ENCODE data around the gene KRT3. TPM values are rescaled to one million over a fixed set of nuclear protein-coding genes. Genes with fewer than 3 reads are reported as not detected.
"Not testable (repeated sequence)": the region's sequence is repeated elsewhere in the genome, so short reads cannot be mapped to it uniquely, and the experiment has no call there.

Gene KRT3
- total RNA-seq, 1 donor from 2014 or later = not detected

DNA sequence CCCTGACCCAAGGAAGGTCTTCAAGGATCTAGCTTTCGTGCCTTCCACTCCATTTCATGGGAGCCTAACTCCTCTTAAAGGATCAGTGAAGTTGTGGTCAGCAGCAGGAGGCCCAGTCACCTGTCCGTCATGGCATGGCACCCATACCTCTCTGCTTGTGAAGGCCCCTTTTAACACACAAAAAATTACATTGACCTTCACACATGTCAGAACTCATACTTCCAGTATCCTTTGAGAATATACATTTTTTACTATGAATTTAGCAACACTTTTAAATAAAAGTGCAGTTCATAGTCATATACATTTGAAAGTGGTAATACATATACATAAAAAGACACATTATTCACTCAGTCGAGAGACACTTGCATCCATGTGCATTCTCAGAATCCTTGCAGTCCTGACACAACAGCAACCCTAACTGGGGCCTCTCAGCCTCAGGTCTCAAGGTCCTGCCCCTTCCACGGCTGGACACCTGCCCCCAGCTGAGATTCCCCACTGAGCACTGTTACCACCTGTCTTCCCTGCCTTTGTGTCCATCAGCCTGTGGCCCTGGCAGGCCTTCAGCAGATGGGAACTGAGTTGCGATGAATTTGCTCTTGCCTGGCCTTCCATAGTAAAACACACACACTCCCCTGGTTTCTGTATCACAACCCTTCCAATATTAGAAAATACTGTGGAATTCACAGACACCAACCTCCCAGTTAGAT lies 3.7 kb upstream of the KRT3 start:
- ATAC-seq = no peak
- no peak for DNase-seq (ENCODE audit: low spot score)

DNA sequence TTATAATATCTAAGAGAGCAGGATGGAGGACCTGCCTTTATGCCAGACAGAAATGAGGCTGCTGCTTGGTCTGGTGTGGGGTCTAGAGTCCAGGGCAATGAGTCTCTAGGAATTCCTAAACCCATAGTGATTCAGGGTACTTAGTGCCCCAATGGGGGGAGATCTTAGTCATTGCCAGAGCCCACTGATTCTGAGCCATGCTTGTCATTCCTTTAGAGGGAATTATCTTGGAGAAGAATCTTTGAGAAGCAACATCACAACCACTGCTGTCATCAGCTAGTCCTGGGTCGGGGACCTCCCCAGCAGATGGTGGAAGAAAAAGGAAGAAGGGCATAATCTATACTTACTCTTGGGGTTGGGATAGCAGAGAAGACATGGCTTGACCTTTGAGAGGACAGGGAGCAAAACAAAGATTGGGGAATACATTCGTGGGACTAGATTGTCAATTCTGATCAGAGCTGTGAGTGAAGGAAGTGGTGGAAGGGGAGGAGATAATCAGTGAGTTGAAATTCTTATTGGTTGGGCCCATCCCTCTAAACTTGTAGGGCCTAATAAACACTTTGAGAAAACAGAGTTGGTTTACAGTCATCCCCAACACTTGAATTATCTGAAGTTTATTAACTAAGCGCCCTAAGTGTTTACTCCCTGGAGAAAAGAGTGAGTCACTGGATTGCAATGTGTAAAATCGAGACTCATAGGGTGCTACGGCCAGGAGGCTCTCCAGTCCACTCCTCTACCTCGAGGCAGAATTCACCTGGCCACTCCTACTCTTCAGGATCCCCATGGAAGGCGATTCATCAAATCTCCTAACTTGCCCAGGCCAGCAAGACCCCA lies 3.0 kb upstream of the KRT3 start:
- ATAC-seq (no peak), DNase-seq (ENCODE audit: low spot score) (no peak)

DNA sequence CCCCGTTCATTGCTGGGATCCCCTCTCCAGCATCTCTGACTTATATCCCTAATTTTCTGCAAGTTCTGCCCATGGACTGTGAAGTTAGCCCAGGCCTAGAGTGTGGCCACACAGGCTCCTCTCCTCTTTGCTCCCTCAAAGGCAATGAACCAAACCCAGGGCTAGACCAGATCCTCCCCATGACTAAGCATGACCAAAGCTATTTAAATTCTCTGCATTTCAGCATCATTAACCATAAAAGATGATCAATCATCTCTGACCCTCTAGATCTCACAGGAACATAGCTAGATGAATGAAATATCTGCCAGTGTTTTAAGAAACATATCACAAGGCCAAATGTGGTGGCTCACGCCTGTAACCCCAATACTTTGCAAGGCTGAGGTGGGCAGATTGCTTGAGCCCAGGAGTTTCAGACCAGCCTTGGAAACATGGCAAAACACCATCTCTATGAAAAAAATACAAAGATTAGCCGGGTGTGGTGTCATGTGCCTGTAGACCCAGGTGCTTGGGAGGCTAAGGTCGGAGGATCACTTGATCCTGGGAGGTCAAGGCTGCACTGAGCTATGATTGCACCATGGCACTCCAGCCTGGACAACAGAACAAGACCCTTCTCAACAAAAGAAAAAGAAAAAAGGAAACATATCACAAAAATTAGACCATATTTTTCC lies 2.2 kb upstream of the KRT3 start:
- DNase-seq (ENCODE audit: low spot score) (no peak), ATAC-seq (no peak)

DNA sequence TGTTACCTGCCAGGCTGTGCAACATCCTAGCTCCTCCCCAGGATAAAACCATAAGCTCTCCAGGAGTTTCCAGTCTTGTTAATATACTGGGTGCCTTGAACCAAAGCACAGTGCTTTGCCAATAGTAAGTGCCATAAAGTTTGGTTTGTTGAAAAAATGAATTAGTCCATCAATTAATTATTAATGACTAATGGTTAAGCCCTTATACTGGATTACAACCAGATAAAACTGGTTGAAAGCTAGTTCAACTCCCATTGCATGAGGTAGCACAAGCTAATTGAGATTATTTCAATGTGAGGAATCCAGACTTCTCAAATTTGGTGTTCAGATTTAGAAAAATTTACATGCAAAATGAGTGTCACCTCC lies 1.6 kb upstream of the KRT3 start:
- ATAC-seq = no peak
- no peak for DNase-seq (ENCODE audit: low spot score)

DNA sequence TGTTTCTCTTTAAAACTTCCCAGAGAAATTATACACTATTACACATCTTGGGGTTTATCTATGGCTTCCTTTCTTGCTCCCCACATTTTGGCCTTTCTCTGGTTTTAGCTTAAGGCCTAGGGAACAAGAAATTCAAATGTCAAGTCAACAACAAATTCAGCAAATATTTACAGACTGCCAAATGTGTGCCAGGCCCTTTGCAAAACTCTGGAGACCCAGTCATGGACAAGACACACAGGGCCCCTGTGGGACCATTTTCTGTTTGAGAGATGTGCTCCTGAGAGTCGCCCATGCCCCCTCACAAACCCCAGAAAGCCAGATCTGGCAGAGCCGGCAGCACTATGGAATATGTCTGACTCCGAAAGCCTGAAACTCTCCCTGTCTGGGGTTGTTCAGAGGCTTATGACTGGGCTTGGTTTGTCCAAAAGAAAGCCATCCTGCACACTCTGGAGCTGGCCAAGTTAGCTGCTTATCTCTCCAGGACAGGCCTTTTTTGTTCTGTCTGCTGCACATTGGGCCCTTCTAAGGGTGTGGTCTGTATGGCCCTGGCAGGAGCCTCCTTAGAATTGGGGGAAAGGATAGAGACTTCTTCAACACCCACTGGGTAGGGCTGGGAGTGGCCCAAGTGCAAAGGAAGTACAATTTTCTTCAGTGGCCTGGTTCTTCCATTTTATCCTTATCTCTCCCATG lies 1.1 kb upstream of the KRT3 start:
- no peak for ATAC-seq
- DNase-seq (ENCODE audit: low spot score) = no peak

DNA sequence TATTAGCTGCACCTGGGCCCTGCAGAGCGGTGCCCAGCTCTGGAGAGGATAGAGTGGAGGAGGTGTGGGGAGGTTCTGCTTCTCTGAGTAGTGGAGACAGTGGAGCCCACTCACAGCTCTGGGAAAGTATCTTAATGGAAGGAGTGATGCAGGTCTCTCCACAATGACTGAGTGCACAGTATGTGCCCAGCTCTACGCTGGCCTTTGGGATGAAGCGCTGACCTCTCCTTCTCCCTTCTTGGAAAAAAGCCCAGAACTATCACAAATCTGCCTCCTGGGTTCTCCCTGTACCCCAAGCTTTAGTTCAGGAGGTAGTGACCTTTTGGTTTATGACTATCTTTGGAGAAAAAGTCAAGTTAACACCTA lies 495 bp upstream of the KRT3 start:
- DNase-seq (ENCODE audit: low spot score) = no peak
- ATAC-seq = no peak

DNA sequence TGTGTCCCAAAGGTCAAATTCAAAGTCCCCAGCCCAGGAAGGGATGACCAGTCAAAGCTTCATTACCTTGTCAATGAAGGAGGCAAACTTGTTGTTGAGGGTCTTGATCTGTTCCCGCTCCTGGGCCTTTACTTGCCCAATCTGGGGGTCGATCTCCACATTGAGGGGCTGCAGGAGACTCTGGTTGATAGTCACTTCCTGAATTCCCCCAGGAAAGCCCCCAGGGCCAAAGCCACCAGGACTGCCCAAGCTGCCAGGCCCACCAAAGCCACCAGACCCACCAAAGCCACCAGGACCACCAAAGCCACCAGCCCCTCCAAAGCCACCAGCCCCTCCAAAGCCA lies 614 bp downstream of the KRT3 start:
- not testable (repeated sequence) for ATAC-seq; DNase-seq (ENCODE audit: low spot score)

DNA sequence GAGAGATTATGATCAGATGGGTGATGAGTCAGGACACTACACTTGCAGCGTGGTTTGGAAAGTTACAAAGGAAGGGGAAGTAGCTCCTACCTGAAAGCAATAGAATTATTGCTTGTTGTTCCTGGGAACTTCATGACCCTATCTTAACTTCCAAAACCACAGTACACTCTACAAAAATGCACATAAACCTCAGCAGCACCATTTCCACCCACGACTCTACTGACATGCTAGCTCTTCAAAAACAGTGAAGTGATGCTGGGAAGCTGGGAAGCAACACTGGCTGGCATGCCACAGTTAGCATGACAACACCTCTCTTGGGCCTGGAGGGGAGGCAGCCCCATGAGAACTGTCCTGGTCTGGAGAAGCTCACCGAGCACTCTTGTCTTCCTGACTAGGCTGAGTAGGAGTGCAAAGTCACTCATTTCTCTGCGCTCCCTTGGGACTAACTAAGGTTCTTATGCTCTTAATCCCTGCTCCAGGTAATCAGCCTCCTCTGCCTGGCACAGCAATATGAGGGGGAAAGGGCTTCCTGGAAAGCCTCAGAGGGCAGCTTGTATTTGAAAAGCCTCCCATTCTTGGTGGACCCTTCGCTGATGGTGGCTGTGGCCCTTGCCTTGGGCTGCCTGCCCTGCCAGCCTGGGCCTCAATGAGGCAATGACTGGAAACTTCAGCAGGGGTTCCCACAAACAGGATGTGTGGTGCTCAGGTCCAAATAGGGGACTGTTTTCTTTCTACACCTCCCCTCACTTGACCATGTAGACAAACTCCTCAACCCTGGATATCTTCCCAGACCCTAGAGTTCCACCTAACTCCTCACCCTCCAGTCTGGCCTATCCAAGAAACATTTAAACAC lies 1.2 kb downstream of the KRT3 start:
- ATAC-seq (no peak), DNase-seq (ENCODE audit: low spot score) (no peak)

DNA sequence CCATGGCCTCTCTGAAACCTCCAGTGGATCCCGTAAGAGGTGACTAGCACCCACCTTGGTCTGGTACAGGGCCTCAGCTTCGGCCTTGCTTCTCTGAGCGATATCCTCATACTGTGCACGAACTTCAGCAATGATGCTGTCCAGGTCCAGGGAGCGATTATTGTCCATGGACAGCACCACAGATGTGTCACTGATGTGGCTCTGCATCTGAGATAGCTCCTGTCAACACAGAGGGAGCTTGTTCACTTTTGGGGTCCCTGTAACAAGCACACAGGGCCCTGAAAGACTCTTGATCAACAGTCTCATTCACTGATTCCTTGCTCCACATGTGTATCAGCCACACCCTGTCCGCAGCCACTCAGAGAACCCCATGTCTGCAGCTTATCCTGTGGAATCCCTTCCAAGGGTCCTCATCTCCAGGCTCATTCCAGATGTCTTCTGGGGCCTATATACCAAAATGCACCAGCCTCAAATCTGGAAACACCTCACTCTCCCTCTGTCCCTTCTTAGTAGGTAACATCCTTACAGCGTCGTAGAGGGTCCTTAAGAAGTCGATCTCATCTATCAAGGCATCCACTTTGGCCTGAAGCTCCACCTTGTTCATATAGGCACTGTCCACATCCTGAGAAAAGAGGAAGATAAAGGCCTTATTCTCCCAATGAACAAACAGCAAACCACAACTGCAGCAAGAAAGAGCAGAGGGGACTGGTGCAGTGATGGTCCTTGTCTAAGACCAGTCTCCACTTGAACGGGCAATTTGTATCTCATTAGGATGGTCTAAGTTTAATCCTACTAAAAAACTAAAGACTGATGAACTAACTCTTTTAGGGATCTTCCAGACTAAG lies 3.5 kb downstream of the KRT3 start:
- ATAC-seq (no peak), DNase-seq (ENCODE audit: low spot score) (no peak)

DNA sequence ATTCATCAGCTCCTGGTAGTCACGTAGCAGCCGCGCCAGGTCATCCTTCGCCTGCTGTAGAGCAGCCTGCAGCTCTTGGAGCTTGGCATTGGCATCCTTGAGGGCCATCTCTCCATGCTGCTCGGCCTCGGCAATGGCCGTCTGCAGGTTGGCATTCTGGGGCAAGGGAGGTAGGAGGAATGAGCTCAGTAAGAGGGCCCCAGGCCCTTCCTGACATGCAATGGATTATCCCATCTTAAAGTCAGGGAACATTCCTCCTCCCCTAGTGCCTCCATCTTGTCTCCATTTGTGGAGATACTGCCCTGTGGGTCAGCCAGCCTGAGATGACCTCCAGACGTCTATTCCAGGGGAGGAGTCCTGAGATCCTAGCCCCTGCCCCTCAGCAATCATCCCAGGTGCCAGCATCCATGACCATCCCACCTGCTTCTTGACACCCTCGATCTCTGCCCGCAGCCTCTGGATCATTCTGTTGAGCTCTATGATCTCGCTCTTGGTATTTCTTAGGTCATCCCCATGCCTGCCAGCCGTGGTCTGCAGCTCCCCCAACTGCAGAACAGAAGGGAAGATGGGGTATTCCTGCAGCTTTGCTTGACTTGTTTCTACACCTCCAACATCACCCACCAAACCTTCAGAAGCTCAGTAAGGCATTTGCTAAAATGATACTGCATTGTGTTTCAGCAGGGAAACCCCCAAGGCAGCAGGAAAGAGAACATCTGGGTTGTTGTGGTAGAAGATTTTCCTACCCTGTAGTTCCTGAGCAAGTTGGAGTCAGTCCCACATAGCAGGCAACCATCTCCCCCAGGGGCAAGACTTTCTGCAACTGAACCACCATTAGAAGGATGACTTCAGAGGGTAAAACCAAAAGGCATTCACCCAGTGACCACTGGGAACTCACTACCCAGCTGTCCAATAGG lies 4.4 kb downstream of the KRT3 start:
- ATAC-seq (no peak), DNase-seq (ENCODE audit: low spot score) (no peak)

DNA sequence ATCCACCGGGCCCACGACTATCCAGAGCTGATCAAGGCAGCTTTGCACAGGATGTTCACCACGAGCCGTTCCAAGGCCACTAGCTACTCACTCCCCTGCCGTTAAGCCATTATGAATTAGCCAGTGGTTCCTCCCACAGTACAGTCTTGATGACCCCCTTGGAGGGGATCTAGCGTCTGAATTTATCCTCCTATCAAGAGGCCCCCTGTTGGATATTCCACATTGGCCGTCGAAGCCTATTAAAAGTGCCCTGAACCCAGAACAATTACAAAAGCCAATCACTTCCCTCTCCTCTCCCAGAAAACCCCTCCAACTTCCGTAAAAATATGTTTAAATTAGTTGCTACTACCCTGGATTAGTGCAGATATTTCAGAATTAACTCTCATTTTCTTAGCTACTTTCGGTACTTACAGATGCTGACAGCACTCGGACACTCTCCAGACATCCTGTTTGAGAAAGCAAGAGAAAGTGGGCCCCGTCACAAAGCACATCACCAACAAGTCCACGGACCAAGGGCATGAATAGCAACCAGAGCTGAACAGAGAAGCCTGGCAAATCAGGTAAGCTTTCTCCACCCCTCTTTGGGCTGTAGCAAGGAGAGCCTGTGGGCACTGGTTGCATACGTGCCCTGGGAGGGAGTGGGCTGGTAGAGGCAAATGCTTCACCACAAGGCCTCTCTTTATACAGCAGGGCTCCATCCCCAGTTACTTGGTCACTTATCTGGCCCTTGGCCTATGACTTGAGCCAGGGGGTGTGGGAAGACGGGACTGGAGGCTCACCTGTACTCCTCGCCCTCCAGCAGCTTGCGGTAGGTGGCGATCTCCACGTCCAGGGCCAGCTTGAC lies 5.3 kb downstream of the KRT3 start:
- no peak for ATAC-seq
- no peak for DNase-seq (ENCODE audit: low spot score)

DNA sequence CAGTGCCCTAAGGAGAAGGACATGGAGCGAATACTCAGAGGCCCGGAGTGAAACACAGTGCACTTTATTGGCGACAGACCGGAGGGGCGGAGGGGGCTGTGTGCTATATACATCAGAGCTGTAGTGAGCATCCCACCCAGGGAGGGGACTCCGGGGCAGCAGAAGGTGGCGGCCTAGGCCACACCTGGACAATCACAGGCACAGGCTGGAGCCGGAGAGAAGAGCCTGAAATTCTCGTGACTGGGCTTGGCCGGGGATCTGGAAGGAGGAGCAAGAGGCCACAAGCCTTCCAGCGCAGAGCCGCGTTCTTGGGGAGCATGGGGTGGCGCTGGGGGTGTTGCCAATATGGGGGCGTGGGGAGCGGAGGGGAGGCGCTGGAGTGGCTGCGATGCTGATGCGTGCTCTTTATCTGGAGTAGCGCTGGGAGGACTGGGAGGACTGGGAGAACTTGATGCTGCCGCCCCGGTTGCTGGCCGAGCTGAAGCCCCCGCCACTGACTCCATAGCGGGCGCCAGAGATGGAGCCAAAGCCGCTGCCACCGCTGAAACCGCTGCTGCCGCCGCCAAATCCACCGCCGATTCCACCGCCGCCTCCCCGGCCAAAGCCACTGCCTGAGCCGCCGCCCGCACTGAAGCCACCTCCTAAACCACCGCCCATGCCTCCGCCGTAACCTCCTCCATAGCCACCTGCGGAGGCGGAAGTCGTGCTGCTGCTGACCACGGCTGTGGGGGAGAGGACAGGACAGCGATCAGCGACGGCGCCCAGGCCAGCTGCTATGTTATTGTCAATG lies 6.1 kb downstream of the KRT3 start:
- ATAC-seq (no peak), DNase-seq (ENCODE audit: low spot score) (no peak)

DNA sequence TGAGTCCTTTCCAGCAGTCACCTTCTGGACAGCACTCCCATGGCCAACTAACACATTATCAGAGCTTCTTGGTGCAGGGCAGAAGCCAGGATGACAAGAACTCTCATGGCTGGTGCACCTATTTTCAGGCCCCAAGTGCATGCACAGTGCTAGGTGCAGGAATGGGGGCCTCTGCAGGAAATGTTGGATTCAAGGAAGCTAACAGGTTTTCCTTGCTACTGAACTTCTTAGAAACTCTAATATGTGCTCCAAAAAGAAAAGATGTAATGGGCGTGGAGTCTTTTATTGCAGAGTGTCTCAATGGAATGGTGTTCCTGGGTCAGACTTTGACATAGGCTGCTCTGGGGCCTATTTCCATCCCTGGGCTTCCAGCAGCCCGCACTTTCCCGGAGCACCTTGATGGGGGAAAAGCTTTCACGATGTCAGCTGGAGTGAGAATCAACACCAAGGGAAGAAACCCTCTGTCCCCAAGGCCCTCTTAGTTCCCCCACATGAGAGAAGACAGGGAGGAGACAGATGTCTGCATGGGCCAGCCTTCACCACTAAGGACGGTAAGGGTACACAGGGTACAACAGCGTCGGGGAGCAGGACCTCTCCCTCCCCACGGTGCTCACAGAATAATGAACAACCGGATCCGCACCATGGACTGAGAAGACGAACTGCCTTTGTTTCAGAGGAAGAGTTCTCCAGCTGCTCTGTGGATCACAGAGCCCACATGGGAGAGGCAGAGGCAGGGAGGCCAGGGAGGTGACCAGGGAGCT lies 6.9 kb downstream of the KRT3 start:
- no peak for DNase-seq (ENCODE audit: low spot score)
- ATAC-seq = no peak

DNA sequence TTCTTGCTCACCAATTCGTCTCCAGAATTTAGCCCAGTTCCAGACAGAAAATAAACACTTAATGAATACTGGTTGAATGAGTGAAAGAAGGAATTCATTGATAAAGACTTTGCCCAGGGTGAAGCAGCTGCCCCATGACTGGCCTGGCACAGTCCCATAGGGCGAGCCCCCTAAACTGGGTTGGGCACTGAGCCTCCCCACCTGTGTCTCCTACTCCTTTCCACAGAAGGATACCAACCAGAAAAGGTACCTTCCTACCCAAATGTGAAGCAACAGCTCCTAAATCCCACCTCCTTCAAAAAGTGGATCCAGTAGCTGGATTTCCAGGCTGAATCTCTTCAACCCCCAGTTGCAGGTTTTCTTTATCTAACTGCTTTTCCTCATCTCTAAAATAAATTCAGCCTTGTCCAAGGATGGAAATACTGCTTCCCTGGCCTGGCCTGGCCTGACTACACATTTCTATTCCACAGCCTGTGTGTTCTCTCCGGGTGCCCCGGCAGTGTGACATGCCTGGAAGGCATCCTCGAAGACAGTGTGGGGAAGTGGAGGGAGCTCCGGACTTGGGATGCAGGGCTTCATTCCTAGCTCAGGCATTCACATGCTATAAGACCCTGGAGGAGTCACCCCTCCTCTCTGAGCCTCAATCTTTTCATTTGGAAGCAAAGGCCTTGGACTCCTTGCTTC lies 7.6 kb downstream of the KRT3 start:
- no peak for ATAC-seq
- DNase-seq (ENCODE audit: low spot score) = no peak

DNA sequence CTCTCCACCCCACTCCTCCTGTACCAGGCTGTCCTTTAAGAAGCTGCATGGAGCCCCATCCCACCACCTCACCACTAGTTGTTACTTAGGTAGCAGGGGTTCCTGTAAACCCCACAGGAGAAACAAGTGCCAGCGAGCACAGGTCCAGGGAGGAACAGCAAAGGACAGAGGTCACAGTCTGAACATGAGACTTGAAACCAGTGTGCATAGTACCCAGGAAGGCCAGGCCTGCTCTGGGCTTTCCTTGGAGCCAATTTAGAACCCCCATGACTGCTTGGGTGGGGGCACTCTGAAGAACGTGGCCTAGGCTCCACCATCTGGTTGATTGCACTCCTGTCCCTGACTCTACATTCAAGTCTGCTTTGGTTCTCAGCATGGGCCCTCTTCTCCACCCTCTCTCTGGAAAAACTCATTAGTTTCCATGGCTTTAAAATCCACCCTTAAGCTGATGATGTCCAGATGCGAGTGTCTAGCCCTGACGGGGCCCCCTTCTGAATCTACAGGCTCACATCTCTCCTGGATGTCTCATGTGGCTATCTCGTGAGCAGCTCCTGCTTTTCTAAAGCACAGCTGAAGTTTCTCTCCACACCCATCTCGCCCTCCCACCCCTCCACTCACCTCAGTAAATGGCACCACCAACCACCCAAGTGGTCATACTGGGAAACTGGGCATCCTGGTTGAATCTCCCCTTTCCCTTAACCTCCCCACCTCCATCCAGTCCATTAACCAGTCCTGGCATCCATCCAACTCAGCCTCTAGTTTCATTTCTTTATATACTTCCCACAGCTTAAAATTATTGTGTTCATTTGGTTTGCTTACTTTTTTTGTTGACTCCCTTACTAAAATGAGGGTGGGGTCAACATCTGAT lies 8.4 kb downstream of the KRT3 start:
- DNase-seq (ENCODE audit: low spot score) = no peak

More for the DNA sequence above, 8.4 kb downstream of the KRT3 start:
- no peak for ATAC-seq

Measured in left lobe of liver (tissue), 2 donors.